Bronchial epithelial cell (primary cell): Measurements from ENCODE around the gene XAGE1B. TPM values are rescaled to one million over a fixed set of nuclear protein-coding genes. Genes with fewer than 3 reads are reported as not detected.
"Not testable (repeated sequence)": the region's sequence is repeated elsewhere in the genome, so short reads cannot be mapped to it uniquely, and the experiment has no call there.

Experiments
- DNase-seq: peaks from one replicate; pipeline ENCODE4 v3.0.0-alpha.2; 2010; ENCODE audit warnings: low read depth
- FAIRE-seq: peaks from 2 replicates; lab custom pipeline; 2011; peaks lifted over from hg19 to GRCh38; lab: Jason Lieb, UNC
- H3K27me3 ChIP-seq: 2 replicates; pipeline ENCODE4 v1.5.1; 2011; ENCODE audit warnings: low read length; ENCODE audit not compliant: control insufficient read depth, insufficient read depth
- H3K36me3 ChIP-seq: 2 replicates; pipeline ENCODE4 v1.5.1; 2011; ENCODE audit warnings: low read length; ENCODE audit not compliant: control insufficient read depth, insufficient read depth
- H3K4me3 ChIP-seq: 2 replicates; pipeline ENCODE4 v1.5.1; 2011; ENCODE audit warnings: mild to moderate bottlenecking, low read depth, low read length, control low read depth
- total RNA-seq: library from RNA; depleted of rRNA; stranded (reverse); fragments of >200 nt; gene quantifications from 2 replicates; pipeline ENCODE4 v1.2.1, GENCODE V29; 2014
- TF ChIP-seq, protein P1 (sequence below): IDR thresholded peaks from 2 replicates; pipeline ENCODE4 v1.5.1; 2011; ENCODE audit warnings: mild to moderate bottlenecking, moderate library complexity, low read length, control low read depth, inconsistent platforms; ENCODE audit not compliant: insufficient read depth, severe bottlenecking

The XAGE1B gene
- total RNA-seq, 1 donor from 2014 or later, result not detected

DNA sequence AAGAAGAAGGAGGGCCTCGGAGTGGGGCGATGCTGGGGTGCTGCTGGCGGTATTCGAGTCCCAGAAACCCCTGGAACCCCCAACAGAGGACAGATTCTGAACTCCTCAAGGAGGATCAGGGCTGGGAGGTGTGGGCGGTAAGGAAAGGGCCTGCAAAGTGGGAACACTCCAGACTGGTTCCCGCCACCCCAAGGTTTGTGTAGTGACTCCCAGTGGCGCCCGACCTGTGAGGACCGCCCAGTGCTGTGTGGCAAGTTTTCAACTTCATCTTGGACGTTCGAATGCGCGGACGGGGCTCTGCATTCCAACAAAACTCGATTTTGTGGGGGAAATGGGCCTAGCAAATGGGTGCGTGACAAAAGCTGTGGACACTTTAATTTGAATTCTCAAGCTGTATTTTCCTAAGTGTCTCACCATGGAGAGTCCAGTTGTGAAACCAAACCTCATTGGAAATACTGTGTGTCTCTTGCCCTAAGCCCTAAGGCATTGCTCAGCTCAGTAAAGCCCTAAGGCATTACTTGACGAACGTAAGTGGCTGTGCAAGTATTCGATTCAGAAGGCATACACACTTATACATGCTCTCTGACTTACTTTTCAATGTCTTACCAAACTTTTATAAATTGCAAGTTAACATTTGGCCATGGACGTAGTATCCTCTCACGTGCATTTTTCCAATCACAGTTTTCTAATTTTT lies 27.4 kb upstream of the XAGE1B start:
- TF ChIP-seq, protein P1, sequence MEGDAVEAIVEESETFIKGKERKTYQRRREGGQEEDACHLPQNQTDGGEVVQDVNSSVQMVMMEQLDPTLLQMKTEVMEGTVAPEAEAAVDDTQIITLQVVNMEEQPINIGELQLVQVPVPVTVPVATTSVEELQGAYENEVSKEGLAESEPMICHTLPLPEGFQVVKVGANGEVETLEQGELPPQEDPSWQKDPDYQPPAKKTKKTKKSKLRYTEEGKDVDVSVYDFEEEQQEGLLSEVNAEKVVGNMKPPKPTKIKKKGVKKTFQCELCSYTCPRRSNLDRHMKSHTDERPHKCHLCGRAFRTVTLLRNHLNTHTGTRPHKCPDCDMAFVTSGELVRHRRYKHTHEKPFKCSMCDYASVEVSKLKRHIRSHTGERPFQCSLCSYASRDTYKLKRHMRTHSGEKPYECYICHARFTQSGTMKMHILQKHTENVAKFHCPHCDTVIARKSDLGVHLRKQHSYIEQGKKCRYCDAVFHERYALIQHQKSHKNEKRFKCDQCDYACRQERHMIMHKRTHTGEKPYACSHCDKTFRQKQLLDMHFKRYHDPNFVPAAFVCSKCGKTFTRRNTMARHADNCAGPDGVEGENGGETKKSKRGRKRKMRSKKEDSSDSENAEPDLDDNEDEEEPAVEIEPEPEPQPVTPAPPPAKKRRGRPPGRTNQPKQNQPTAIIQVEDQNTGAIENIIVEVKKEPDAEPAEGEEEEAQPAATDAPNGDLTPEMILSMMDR, result no peak
- Histone ChIP-seq H3K4me3 (no peak overlapping the region), H3K36me3 (no peaks in the 10 kb centered on the region), H3K27me3 (no peaks in the 10 kb centered on the region)
- no peak for FAIRE-seq
- DNase-seq, result no peak

DNA sequence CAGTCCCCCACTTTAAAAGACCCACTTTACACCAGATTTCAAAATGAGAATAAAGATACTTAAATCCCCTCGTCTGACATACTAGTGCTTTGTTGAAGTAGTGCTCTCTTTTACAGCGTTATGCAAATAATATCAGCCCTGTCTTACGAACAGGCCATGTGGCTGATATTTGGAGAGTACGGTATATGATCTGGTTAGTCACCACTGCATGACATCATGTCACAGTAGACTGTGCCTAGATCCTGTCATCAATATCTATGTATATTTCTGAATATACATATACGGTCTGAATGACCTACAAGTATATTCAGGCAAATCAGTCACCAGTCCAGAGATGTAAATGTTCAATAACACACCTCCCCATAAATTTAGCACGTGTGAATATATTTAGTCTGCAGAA lies 25.4 kb upstream of the XAGE1B start:
- DNase-seq (no peak), FAIRE-seq (no peak)
- H3K36me3 ChIP-seq, result no peaks in the 10 kb centered on the region
- no peaks in the 10 kb centered on the region for H3K27me3 ChIP-seq
- TF ChIP-seq, protein P1, result no peak
- H3K4me3 ChIP-seq, result no peak overlapping the region

DNA sequence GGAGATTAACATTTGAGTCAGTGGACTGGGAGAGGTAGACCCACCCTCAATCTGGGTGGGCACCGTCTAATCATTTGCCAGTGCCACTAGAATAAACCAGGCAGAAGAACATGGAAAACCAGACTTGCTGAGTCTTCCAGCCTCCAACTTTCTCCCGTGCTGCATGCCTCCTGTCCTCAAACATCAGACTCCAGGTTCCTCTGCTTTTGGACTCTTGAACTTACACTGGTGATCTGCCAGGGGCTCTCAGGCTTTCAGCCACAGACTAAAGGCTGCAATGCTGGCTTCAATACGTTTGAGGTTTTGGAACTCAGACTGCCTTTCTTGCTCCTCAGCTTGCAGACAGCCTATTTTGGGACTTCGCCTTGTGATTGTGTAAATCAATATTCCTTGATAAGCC lies 24.2 kb upstream of the XAGE1B start:
- not testable (repeated sequence) for H3K4me3 ChIP-seq, FAIRE-seq, H3K36me3 ChIP-seq, DNase-seq, H3K27me3 ChIP-seq

DNA sequence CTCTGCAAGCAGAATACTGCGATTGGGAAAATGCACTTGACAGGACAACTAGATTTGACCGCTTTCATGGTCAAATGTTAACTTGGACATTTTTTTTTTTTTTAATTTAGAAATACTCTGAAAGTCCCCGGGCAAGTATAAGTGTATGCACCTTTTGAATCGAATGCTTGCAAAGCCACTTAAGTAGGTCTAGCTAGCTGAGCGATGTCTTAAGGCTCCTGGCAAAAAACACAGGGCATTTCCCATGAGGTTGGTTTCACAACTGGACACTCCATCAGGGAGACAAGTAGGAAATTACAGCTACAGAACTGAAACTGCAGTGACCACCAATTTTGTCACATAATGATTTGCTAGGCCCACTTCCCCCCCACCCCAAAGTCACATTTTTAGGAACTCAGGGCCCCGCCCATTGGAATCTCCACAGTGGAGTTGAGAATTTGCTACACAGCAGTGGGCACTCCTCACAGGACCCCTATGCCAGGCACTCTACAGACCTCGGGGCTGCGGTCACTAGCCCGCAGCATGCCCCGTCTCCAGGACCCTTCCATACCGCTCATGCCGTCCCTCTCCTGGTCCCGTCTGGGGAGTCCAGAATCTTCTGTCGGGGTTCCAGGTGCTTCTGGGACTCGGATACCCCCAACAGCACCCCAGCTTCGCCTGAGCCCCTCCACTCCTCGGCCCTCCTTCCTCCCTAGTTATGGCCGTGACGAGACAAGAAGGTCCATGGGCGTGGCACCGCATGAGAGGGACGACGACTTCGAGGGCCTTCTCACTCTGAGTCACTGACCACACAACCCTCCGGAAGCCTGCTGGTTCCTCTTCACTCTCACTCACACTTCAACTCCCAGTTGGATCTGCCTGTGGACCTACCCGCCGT lies 515 bp downstream of the XAGE1B start:
- not testable (repeated sequence) for DNase-seq, H3K4me3 ChIP-seq, H3K36me3 ChIP-seq, H3K27me3 ChIP-seq, FAIRE-seq

DNA sequence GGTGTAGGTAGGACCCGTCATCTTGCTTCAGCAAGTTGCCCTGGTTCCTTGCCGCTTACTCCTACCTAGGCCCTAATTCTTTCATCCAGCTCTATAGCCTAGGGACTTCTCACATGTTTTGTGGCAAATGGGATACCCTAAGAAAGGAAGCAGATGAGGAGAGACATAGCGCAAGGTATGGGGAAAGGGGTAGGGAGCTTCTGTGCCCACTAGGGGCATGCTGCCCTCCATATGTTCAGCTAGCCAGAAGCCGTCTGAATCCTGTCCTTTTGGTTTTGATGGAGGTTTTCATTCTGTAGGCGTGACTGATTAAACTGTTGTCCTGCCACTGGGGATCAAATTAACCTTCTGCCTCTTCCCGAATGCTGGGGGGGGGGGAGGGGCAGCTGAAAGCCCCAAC lies 5.7 kb downstream of the XAGE1B start:
- DNase-seq, H3K36me3 ChIP-seq, FAIRE-seq, H3K4me3 ChIP-seq, H3K27me3 ChIP-seq: not testable (repeated sequence)

DNA sequence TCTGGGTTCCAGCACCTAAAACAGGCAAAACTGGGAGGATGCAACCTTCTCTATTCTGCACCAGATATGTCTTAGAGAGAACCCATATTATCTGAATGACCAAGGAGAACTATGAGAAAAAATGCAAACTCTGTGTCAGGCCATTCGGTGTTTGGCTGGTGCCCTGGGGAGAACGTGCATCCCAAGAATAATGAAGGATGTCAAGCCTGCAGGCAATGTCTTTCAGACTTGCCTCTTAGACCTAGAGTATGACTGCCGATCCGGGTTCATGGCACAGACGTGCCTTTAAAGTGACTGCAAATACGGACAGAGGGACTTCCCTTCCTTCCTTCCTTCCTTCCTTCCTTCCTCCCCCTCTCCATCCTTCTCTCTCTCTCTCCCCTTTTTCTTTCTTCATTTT lies 6.9 kb downstream of the XAGE1B start:
- TF ChIP-seq, protein P1, result no peak
- H3K4me3 ChIP-seq, result no peak overlapping the region
- FAIRE-seq (no peak), DNase-seq (no peak)
- H3K27me3 ChIP-seq, result no peaks in the 10 kb centered on the region
- no peaks in the 10 kb centered on the region for H3K36me3 ChIP-seq

DNA sequence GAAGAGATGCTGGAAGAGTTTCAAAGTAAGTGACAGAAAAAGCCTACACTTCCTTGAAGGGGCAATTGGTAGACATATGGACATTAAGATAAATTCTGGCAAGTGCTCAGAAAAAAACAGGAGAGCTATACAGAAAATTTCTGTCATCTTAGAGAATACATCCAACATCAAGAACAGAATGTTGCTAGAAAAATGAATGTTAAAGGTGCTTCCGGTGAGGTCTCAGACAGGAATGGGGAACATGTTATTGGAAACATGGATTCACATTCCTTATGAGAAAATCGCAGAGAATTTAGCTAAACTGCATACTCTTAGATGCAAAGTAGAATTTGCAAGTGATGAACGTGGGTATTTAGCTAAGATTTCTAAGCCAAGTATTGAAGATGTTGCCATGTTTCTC lies 9.5 kb downstream of the XAGE1B start:
- H3K27me3 ChIP-seq, result no peaks in the 10 kb centered on the region
- DNase-seq, result no peak
- no peak overlapping the region for H3K4me3 ChIP-seq
- FAIRE-seq, result no peak
- H3K36me3 ChIP-seq, result no peaks in the 10 kb centered on the region
- TF ChIP-seq, protein P1, result no peak
